NCI-H187 (cell line): ENCODE results near the gene SLC30A2.

Source experiments
- DNase-seq, 2 experiments: peaks; one replicate each; lab custom pipeline; 2025; lab: John Stamatoyannopoulos, UW

Gene SLC30A2

GRCh38 chr1:26070296-26070962, 24.5 kb upstream of the SLC30A2 start:
- DNase-seq = no peak

DNA sequence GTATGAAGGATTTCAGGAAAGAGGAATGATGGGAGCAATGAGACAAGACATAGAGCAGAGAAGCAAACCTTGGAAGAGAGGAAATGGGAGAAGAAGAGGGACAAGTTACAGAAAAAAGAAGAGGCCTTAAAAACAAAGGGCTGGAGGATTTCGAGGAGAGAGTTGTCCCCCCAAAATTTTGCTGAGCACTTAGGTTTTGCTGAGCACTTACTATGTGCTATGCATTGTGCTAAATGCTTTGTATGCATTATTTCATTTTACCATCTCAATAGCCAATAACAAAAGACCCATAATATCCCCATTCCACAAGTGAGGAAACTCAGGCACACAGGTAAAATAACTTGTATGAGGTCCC, 24.0 kb upstream of the SLC30A2 start:
- DNase-seq = no peak

DNA sequence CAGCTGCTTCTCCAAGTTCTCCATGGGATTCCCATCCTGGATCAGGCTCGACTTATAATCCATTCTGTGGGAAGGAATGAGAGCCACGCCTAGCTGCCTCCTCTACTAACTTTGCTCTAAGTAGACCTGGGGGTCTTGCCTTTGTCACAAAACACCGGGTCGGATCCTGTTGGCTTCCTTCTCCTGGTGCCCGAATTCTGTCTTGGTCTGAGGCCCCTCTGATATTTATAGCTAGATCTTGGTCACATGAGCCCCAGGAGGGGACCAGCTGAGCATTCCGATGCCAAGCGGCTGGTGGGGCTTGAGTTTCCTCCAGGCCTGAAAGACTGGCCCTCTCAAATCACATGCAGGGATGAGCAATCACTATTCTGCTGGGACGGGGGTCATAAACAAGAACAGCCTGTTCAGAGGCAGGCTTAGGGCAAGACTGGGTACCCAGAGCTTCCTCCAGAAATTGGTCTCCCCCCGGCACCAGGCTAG, 21.6 kb upstream of the SLC30A2 start, which contains the start of gene TRIM63:
TSS of gene TRIM63 (minus strand) at position 199 of the 480 bp plus-strand sequence. CDS start at position 63, 136 bp downstream.
- no peak for DNase-seq

DNA sequence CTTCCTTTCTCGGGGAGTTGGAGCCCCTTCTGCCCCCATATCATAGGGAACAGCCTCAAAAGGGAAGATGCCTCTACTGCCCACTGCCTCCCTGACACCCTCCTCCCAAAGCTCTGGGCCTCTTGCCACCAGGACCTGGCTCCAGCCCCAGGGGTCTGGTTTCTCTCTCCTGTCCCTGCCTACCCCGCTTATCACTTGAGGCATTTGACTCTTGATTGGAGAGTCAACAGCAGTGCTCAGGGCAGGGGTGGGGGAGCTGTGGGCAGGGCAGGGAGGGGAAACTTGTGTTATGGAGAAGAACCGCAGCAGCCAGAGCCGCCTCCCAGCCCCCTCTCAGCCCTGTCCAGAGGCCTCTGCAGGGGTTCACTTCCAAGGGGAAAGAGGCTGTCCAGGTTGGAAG, 20.9 kb upstream of the SLC30A2 start:
- no peak for DNase-seq

DNA sequence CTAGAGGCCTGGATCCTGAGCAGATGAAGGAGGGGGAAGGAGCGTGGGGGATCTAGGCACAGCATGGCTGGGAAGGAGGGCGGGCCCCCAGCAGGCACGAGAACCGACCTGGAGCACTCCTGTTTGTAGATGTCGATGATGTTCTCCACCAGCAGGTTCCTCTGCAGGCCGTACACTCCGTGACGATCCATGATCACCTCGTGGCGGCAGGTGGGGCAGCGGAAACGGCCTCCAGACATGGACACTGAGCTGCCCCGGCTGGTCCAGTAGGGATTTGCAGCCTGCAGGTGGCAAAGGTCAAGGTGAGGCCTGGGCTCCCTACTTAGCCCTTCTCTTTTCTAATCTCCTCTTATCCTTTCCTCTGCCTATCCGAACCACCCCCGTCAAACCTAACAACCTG, 20.2 kb upstream of the SLC30A2 start:
- DNase-seq = no peak

DNA sequence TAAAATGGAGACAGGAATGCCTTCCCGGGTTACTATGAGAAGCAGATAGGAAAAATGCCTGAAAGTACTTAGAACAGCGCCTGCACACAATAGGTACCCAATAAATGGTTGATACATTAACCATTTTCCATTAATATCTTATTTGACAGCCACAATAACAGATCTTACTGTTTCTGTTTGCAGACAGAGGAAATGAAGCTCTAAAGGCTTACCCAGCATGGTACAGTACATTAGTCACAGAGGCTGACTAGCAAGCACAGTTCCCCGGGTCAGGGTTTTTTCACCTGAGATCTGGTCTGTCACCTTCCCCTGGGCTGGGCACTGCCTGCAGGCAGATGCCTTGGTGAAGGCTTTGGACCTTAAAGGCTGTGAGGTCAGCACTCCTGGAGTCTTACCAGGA, 18.6 kb upstream of the SLC30A2 start:
- no peak for DNase-seq

DNA sequence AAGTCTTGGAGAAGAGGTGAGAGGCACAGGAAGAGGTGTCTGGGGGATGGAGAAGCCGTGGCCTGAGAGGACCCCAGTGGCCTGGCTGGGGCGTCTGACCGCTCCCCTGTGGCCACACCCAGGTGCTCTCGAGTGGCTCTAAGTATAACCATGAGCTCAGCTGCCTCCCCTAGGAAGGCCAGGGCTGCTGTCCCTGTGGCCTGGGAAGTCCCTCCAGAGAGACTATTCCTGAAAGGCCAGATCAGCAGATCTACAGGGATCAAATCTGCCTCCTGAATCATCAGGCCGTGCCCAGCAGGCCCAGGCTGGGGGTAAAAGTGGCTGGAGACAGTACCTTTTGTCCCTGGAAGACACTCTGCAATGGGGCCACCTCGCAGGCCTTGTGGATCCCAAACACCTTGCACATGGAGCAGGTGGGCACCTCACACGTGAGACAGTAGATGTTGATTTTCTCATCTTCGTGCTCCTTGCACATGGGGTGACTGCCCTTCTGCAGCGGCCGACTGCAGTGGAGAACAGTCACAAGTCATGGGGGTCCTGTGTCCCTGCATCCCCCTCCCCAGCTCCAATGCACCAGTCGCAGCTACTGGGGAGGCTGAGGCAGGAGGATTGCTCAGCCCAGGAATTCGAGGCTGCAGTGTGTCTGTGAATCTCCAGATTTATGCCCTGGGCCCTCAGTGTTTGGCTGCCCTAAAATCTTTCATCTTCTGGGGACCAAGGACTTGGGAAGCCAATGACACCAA, 15.1 kb upstream of the SLC30A2 start:
- no peak for DNase-seq

DNA sequence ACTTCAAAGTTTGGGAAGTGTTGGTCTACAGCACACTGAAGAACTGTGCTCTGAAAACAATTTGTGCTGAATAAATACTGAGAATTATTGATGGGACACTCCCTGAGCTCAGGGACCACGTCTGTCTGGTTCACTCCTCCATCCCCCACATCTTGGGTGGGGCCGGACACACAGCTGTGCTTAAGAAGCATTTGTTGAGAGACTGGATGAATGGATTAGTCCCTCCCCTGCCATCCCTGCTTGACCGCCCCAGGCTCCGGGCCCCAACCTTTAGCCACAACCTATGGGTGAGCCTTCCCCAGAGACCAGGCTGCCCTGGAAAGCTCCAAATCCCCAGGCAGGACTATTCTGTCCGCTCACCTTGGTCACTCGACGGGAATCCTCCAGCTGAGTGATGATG, 14.0 kb upstream of the SLC30A2 start:
- no peak for DNase-seq

- DNase-seq = no peak
These were observed 12.2 kb upstream of the SLC30A2 start for GRCh38 chr1:26058052-26058595.

DNA sequence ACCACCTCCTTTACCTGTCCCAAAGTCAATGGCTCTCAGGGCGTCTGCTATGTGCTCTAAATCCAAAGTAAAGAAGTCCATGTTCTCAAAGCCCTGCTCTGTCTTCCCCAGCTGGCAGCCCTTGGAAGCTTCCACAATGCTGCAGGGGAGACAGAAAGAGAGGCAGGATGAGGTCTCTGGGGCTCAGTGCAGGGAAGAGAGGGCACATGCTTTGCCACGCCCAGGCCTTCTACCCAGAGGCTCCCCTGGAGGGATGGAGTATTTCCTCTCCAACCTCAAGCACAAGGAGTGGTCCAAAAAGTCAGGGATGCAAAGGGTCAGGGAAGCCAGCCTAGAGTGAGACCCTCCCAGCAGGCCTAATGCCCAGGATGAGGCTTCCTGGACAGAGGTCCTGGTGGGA, 11.3 kb upstream of the SLC30A2 start:
- DNase-seq = no peak

DNA sequence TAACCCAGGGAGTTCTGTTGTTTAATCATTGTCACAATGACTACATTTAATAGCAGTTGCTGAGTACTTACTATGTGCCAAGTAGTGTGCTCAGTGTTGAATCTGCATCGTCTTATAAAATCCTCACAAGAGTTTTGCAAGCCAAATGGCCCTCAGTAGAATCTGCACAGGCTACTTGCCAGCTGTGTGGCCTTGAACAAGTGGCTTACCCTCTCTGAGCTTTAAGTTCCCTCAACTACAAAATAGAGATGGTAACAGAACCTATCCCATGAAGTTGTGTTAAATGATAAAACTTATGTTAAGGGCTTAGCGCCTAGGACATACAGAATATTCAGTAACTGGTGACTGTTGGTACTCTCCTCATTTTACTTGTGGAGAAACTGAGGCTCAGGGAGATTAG, 9.1 kb upstream of the SLC30A2 start:
- DNase-seq = no peak

- DNase-seq = no peak
These were observed 8.0 kb upstream of the SLC30A2 start for GRCh38 chr1:26053718-26054560.

- DNase-seq = no peak
These were observed 4.3 kb upstream of the SLC30A2 start for GRCh38 chr1:26050248-26050640.

DNA sequence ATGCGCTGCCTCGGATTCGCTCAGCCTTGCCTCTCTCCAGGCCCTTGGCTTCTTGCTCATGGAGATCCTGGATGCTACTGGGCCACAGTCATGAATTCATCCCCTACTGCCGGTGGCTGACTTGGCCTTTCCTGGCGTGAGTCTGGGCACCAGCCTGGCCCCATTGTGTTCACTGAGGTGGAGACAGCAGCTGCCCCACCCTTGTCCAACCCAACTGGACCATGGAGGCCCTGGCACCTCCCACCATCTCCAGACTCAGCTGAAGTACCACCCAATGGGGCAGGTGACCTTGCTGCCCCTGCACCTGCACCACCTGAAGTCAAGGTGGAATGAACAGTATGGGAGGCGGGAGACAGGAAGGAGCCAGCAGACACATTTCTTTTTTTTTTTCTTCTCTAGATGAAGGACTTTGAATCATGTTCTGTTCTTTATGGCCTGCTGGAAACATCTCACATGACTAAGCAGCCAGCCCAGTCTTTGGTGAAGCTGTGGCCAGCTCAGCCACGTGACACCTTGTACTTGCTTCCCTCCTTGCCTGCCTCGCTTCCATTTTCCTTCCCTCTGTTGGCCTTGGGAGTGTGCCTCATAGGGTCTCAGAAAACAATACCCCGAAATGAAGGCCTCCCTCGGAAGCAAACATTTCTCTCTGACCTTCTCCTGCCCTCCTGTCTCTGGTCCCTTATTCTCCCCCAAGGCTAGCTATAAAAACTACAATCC, 3.8 kb upstream of the SLC30A2 start:
- DNase-seq = no peak

DNA sequence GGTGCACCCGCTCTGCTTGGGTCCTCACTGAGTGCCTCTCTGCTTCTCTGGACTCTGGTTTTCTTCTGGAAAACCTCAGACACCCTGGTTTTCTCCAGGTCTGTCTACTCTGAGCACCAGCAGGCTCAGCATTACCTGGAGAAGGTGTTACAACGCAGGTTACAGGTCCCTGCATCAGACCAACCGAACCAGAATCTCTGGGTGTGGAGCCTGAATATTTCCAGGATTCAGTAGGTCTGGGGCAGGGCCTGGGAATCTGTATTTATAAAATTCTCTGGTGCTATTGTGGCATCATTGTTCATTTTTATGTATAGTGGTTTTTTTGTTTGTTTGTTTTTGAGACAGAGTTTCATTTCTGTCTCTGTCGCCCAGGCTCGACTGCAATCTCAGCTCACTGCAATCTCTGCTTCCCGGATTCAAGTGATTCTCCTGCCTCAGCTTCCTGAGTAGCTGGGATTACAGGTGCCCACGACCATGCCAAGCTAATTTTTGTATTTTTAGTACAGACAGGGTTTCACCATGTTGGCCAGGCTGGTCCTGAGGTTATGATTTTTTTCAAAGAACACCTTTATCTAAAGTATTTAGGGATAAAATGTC, 1.5 kb upstream of the SLC30A2 start:
- DNase-seq = no peak

DNA sequence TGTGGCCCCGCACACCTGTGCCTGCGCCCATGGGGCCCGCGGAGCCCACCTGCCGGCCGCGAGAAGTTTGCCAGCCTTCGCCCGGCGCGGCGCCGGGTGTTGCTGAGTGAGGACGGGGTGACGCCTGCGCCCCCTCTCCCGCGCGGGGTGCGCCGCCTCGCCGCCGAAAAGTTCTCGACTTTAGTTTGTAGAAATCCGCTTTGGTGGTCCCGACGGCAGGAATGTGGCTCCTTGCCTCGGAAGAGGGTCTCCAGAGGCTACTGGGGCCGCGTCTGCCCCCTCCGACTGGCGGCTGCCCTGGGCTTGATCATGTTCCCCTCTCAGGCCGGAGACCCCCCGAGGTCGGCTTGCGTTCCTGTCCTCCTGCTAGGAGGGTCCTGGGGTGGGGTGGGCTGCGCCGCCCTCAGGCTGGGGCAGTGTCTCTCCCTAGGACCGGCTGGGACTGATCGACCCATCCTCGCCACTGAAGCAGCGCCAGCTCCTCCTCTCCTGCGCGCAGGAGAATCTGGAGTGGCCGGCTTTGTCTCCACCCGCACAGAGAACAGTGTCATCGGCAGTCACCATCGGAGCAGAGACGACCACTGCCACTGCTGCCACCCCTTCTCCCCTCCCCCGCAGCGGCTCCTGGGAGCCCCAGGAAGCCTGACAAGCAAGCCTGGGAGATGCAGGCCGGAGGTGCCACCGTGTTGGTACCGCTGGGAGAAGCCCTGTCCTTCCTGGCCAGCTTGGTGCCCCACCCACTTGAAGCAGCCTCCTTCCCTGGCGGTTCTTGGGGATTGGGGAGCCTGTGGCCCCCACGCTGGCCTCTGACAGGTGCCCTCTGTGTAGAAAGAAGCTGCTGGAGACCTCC, 553 bp upstream of the SLC30A2 start:
- no peak for DNase-seq

DNA sequence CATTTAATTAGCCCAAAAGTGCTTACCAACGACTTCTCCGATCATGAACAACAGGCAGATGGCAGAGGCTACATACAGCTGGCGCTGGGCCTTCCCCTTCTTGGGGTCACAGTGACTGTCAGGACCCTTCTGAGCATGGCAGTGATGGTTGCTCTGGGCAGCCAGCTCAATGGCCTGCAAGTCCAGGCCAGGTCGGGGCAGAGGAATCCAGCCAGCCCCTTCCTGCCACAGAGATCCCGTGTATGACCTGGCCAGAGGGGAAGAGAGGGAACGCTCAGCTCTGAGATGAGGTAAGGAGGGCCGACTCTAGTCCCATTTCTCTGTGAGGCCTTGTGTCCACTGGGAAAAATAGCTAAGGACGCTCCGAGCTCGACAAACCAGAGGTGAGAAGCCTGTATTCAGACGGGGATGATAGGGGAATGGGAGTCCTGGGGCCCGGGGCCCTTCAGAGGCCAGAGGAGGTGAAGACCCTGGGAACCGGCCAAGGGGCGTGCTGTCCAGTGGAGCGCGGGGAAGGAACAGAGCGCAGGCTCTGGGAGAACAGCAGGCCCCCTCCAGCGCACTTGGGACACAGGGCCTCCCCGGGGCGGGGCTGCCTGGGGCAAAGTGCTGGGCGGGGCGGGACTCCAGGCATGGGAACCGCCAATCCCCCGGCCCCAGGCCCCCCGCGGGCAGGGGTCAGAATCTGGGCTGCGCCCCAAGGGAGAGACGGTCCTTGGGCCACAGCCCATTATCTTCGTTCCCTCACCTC, 772 bp downstream of the SLC30A2 start:
- DNase-seq = no peak

DNA sequence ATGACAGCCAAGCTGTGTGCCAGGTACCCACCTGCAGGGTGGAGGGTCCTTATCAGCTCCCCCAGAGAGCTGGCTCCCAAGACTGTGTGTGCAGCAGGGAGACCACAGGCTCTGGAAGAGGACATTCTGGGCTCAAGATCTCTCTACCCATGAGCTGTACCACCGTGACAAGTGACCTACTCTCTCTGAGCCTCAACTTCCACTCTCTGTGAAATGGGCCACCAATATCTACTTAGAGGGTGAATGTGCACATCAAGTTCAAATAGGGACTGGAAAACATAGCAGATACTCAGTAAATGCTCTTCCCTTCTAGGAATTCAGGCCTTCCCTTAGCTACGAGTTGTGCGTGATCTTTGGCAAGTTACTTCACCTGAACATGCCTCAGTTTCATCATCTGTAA, 1.5 kb downstream of the SLC30A2 start:
- no peak for DNase-seq

DNA sequence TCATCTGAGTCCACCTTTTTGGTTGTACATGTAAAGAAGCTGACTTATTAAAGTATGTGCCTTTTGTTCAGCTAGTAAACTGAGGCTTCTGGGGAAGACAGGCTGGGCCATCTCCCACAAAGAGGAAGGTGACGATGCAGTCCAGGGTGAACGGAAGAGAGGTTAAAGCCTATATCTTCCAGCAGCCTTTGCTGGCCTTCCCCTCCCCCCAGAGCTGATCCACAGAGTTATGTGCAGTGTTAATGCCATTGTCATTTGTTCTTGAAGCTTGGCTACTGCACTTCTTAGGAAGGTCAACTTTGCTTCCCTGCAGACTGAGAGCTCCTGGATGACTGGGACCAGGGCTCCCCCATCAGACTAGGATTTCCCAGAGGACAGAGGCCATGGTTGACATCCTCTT, 2.2 kb downstream of the SLC30A2 start:
- no peak for DNase-seq

GRCh38 chr1:26041978-26042377, 3.9 kb downstream of the SLC30A2 start:
- no peak for DNase-seq
